Stimulated activated naive CD8-positive, alpha-beta T cell treated with anti-CD3 and anti-CD28 coated beads, Interleukin-15, amount 100 ng/mL, for 72 hours (primary cell): ENCODE results near the gene DNMT1.
"Not testable (repeated sequence)": the region's sequence is repeated elsewhere in the genome, so short reads cannot be mapped to it uniquely, and the experiment has no call there.

Experiments used
- ATAC-seq: fragments of 150-1000 bp; cut with Tn5 transposase; 2 replicates; pipeline ENCODE4 v1.10.0; 2021; ENCODE audit warnings: mild to moderate bottlenecking, moderate library complexity
- DNase-seq, 2 donors: peaks; one replicate each; pipeline ENCODE4 v3.0.0; 2021 to 2022
- H3K27ac Mint-ChIP-seq, 2 donors: one replicate each; pipeline ENCODE4 v1.8.0; 2022; ENCODE audit warnings: mild to moderate bottlenecking in 2 of 2, mixed read lengths in 2 of 2, moderate library complexity in 2 of 2
- H3K27me3 Mint-ChIP-seq: one replicate; pipeline ENCODE4 v1.8.0; 2022; ENCODE audit warnings: mixed read lengths
- H3K4me1 Mint-ChIP-seq: one replicate; pipeline ENCODE4 v1.8.0; 2022; ENCODE audit warnings: mild to moderate bottlenecking, mixed read lengths
- H3K4me3 Mint-ChIP-seq, 2 donors: one replicate each; pipeline ENCODE4 v1.8.0; 2022; ENCODE audit warnings: mild to moderate bottlenecking in 2 of 2, mixed read lengths in 2 of 2, moderate library complexity in 1 of 2
- H3K9me3 Mint-ChIP-seq, 2 donors: one replicate each; pipeline ENCODE4 v1.8.0; 2022; ENCODE audit warnings: mixed read lengths in 2 of 2

Gene DNMT1

DNA sequence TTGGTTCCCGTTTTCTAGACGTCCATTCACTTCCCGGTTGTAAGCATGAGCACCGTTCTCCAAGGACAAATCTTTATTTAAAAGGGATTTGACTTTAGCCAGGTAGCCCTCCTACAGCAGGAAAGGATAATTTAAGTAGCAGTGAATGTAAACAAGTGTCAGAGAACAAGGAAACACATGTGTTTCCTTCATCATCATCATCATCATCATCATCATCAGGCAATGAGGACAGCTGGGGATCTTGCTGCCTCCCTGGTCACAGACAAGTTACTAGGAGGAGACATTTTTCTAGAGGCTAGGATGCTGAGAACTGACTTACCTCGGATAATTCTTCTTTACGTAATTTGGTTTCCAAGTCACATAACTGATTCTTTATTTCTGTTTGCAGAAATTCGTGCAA, 14.3 kb downstream of the DNMT1 start:
- ATAC-seq (no peak), DNase-seq (no peak)
- Mint-ChIP-seq H3K27me3 (no peaks in the 10 kb centered on the region), H3K4me1 (peaks cover 17% of the 10 kb centered on the region), H3K4me3 (no peak overlapping the region), H3K9me3 (no peaks in the 10 kb centered on the region), H3K27ac (no peak overlapping the region)

DNA sequence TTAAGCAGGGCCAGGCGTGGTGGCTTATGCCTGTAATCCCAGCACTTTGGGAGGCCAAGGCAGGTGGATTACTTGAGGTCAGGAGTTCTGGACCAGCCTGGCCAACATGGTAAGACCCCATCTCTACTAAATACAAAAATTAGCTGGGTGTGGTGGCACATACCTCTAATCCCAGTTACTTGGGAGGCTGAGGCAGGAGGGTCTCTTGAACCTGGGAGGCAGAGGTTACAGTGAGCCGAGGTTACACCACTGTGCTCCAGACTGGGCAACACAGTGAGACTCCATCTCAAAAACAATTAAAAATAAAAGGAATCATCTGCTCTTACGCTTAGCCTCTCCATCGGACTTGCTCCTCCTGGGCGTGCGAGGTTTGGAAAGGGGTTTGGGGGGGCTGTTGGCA, 14.7 kb downstream of the DNMT1 start:
- not testable (repeated sequence) for H3K27me3 Mint-ChIP-seq, H3K9me3 Mint-ChIP-seq, H3K4me3 Mint-ChIP-seq, DNase-seq, ATAC-seq
- Mint-ChIP-seq H3K4me1 (peaks cover 17% of the 10 kb centered on the region), H3K27ac (peak overlapping the region in 1 of 2 donors; percentile 42)

DNA sequence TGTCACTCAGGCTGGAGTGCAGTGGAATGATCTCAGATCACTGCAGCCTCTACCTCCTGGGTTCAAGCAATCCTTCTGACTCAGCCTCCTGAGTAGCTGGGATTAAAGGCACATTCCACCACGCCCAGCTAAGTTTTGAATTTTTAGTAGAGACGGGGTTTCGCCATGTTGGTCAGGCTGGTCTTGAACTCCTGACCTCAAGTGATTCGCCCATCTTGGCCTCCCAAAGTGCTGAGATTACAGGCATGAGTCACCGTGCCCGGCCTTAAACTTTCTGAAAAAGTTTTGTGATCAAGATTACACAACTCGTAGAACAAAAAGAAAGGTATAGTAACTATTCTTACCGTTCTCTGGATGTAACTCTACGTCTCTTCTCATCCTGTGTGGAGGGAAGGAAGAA, 21.2 kb downstream of the DNMT1 start:
- ATAC-seq (no peak), DNase-seq (no peak)
- Mint-ChIP-seq H3K4me1 (peaks cover 6% of the 10 kb centered on the region), H3K4me3 (no peak overlapping the region), H3K27ac (no peak overlapping the region), H3K27me3 (no peaks in the 10 kb centered on the region), H3K9me3 (no peaks in the 10 kb centered on the region)

DNA sequence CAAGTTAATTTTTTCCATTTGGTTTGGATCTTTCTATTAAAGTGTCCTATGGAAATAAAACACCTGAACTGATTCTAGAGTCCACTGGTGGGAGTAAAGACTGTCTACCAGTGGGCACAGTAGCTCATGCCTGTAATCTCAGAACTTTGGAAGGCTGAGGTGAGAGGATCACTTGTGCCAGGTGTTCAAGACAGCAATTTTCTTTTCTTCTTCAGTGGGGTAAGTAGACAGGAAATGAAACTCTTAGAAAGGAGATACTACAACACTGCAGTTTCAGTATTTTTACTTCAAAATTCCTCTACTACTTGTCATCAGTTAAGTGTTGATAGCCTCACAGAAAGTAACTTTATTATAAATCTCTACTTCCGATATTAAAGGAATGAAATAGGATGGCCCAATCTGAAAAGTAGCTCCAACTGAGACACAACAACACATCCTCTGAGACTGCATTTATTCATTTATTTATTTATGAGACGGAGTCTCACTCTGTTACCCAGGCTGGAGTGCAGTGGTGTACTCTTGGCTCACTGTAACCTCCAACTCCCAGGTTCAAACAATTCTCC, 26.3 kb downstream of the DNMT1 start:
- ATAC-seq (no peak), DNase-seq (no peak)
- no peak overlapping the region for H3K4me3 Mint-ChIP-seq
- peak overlapping the region in 1 of 2 donors; percentile 83 for H3K27ac Mint-ChIP-seq
- H3K4me1 Mint-ChIP-seq: peaks cover 6% of the 10 kb centered on the region
- H3K9me3 Mint-ChIP-seq: no peaks in the 10 kb centered on the region
- no peaks in the 10 kb centered on the region for H3K27me3 Mint-ChIP-seq

DNA sequence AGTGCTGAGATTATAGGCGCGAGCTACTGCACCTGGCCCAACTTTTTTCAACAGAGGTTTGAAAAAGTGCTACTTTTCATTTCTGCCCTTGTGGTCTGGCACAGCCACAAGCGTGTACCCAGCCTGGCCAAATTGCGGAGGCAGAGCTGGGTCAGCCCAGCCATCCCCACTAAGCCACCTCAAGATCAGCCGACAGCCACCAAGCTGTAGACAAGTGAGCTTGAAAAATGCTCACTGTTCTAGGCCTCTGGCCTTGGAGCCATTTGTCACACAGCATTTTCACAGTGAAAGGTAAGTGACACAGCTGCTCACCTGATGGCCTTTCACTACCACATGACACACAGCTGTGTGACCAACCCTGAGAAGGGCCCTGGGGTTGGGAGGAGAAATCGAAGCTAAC, 27.3 kb downstream of the DNMT1 start:
- Mint-ChIP-seq H3K9me3 (no peaks in the 10 kb centered on the region), H3K27me3 (no peaks in the 10 kb centered on the region), H3K27ac (no peak overlapping the region), H3K4me1 (peaks cover 6% of the 10 kb centered on the region), H3K4me3 (no peak overlapping the region)
- DNase-seq (no peak), ATAC-seq (no peak)

DNA sequence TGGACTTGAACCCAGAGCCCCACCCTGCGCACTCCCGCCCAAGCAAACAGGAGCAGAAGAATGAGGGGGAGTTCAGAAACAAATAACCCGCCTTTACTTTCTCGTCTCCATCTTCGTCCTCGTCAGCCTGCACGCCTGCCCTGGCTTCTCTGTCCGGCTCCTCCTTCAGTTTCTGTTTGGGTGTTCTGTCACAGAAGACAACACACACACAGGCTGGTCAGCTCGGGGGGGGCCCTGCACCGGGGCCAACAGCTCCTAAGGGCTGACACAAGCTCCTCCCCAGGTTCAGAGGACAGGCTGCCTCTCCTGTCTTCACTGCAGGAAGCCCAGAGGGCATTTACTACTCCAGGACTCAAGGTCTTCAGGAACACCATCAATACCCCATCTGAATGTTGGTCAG, 28.3 kb downstream of the DNMT1 start:
- not testable (repeated sequence) for H3K27ac Mint-ChIP-seq, H3K9me3 Mint-ChIP-seq, H3K27me3 Mint-ChIP-seq, ATAC-seq, DNase-seq, H3K4me3 Mint-ChIP-seq, H3K4me1 Mint-ChIP-seq

DNA sequence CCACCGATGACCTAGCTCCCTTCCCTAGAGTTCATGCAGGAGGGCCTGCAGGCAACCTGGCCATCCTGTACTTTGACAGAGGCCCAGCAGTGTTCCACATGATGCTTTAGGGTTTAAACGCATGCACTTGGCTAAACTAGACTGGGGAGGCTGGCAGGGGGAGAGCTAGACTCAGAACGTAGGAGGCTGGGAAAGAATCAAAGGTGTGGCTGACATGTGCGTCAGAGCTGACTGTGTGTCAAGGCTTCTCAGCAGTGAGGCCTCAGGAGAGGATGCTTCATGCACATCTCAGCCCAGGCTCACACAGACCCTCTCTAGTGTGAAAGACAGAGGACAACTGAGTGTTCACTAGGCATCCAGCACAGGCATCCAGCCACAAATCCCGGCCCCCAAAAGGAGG, 28.7 kb downstream of the DNMT1 start:
- no peaks in the 10 kb centered on the region for H3K9me3 Mint-ChIP-seq

DNA sequence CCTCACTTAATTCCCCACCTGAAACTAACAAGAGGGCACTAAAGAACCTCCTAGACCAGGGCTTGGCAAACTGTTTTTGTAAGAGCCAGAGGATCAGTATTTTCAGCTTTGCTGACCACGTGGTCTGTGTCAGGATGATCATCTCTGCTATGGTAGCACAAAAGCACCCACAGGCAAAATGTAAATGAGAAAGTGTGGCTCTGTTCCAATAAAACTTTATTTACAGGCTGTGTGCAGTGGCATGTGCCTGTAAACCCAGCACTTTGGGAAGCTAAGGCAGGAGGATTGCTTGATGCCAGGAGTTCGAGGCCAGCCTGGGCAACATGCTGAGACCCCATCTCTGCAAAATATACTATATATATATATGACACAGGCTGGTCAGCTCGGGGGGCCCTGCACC, 31.2 kb downstream of the DNMT1 start:
- ATAC-seq (no peak), DNase-seq (no peak)
- Mint-ChIP-seq H3K4me3 (no peak overlapping the region), H3K27ac (peak overlapping the region in 1 of 2 donors; percentile 84), H3K27me3 (no peaks in the 10 kb centered on the region), H3K9me3 (no peaks in the 10 kb centered on the region), H3K4me1 (no peaks in the 10 kb centered on the region)

More for the DNA sequence above, 28.7 kb downstream of the DNMT1 start:
- ATAC-seq (no peak), DNase-seq (no peak)
- Mint-ChIP-seq H3K27me3 (no peaks in the 10 kb centered on the region), H3K4me1 (peaks cover 6% of the 10 kb centered on the region), H3K27ac (peak overlapping the region in 1 of 2 donors; percentile 23), H3K4me3 (no peak overlapping the region)

DNA sequence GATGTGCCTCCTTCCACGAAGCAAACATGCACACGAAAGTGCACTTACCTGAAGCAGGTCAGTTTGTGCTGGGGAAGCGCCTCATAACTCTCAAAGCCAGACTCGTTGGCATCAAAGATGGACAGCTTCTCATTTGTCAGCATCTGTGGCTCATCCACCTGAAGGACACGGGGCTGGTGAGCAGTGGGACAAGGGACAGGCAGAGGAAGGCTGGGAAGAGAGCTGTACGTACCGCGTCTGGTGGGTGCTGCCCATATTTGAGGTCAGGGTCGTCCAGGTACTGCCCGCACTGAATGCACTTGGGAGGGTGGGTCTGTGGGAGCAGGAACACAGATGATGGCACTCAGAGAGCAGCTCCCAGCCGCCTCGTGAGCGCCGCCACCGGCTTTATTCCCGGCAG, 35.1 kb downstream of the DNMT1 start:
- Mint-ChIP-seq H3K4me1 (no peaks in the 10 kb centered on the region), H3K27me3 (no peaks in the 10 kb centered on the region), H3K4me3 (no peak overlapping the region), H3K27ac (no peak overlapping the region), H3K9me3 (no peaks in the 10 kb centered on the region)
- ATAC-seq (no peak), DNase-seq (no peak)

DNA sequence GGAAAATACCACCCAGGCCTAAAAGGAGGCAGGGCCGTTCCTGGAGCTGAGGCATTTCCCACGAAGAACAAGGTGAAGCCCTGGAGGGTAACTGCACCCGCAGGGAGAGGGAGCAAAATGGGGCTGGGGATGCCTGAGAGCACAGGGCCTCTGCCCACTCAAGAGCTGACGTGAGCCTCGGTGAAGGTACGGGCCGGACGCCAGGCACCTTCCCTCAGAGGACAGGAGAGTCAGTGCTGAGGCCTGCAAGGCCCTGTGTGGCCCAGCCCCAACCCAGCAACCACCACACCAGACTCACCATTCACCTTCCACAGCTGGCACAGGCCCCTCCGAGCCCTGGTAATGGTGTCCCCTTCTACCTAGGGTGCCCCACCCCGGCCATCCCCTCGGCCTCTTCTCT, 36.3 kb downstream of the DNMT1 start:
- DNase-seq: no peak
- Mint-ChIP-seq H3K4me3 (no peak overlapping the region), H3K4me1 (no peaks in the 10 kb centered on the region), H3K9me3 (no peaks in the 10 kb centered on the region), H3K27ac (peak overlapping the region in 1 of 2 donors; percentile 49), H3K27me3 (no peaks in the 10 kb centered on the region)
- no peak for ATAC-seq

DNA sequence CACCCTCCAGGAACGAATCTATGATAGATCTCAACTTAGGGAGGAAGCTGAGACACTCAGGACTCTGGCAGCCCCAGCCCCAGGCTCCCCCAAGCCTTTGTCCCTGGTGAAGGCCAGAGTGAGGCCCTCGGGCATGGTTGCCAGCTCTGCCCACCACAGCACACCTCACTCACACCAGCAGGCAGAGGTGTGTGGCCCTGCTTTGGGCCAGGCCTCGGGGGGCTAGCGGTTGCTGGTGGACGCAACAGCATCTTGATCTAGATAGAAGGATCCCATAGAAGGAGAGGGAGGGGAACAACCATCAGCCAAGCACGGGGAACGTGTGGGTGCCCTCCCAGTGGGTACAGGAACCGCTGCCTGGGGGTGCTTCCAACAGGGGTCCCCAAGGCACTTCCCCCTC, 36.7 kb downstream of the DNMT1 start:
- H3K9me3 Mint-ChIP-seq: no peaks in the 10 kb centered on the region
- no peaks in the 10 kb centered on the region for H3K27me3 Mint-ChIP-seq
- no peaks in the 10 kb centered on the region for H3K4me1 Mint-ChIP-seq
- no peak overlapping the region for H3K4me3 Mint-ChIP-seq
- no peak for DNase-seq
- H3K27ac Mint-ChIP-seq: peak overlapping the region in 1 of 2 donors; percentile 49
- no peak for ATAC-seq

DNA sequence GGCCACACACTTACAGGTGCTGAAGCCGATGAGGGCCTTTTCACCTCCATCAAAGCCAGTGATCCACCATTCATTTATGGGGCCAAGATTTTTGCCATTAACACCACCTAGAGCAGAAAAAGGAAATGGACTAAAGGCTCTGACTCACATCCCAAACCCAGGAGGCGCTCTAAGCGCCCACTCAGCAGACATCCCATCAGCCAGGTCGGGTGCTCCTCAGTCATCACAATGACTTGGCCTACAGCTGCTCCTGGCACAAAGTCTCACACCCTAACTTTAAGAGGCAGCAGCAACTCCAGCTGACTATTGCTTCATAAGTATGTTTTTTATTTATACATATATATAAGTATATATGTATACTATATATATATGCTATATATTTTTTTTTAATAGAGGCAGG, 38.9 kb downstream of the DNMT1 start:
- no peak overlapping the region for H3K27ac Mint-ChIP-seq
- no peak for ATAC-seq

DNA sequence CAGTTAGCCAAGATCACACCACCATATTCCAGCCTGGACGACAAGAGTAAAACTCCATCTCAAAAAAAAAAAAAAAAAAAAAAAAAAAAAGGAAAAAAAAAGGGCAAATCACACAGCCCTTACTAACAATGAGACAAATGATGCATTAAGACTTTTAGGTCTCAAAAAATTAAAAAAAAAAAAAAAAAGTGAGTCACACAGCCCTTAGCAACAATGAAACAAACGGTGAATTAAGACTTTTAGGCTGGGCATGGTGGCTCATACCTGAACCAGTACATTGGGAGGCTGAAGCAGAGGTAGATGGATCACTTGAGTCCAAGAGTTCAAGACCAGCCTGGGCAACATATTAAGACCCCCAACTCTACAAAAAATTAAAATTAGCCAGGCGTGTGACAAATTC, 42.7 kb downstream of the DNMT1 start:
- DNase-seq: no peak
- peak; percentile 26 for ATAC-seq
- Mint-ChIP-seq H3K27me3 (no peaks in the 10 kb centered on the region), H3K9me3 (no peaks in the 10 kb centered on the region), H3K4me1 (peaks cover 11% of the 10 kb centered on the region), H3K27ac (peak overlapping the region in 1 of 2 donors; percentile 76), H3K4me3 (no peak overlapping the region)

More for the DNA sequence above, 38.9 kb downstream of the DNMT1 start:
- no peak overlapping the region for H3K4me3 Mint-ChIP-seq
- no peaks in the 10 kb centered on the region for H3K27me3 Mint-ChIP-seq
- no peaks in the 10 kb centered on the region for H3K9me3 Mint-ChIP-seq
- H3K4me1 Mint-ChIP-seq: no peaks in the 10 kb centered on the region
- no peak for DNase-seq

DNA sequence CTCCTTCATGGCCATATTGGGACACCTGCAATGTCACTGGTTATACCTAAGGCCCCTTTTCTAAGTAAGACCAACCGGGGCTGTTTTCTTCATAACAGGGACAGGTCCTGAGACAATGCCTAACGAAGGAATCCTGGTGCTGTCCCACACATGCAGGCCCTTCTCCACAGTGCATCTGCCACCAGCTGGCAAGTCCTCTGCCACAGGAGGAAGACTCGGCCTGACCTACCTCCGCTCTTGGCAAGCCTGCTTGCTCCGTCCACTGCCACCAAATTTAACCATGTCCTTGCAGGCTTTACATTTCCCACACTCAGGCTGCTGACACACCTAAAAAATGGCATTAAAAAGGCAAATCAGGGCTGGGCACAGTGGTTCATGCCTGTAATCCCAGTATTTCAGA, 43.2 kb downstream of the DNMT1 start:
- no peak for ATAC-seq
- Mint-ChIP-seq H3K4me3 (no peak overlapping the region), H3K9me3 (no peaks in the 10 kb centered on the region), H3K4me1 (peaks cover 12% of the 10 kb centered on the region), H3K27me3 (no peaks in the 10 kb centered on the region), H3K27ac (no peak overlapping the region)
- no peak for DNase-seq

DNA sequence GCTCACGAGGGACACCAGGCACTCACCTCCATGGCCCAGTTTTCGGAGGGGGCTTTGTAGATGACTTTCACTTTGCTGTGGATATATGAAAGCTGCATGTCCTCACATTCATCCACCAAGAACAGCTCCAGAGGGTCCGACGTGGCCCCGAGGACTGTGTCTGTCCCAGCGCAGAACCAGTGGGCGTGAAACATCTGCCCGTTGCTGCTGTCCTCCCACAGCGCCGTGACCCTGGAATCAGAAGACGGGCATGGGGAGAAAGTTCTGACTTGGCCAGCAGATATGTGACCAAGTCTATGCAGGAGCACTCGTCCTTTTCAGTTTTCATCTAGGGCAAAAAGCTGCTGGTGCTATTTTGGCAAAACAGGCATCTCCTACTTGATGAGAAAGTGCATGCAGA, 45.3 kb downstream of the DNMT1 start:
- H3K4me1 Mint-ChIP-seq: peaks cover 33% of the 10 kb centered on the region
- H3K27ac Mint-ChIP-seq: no peak overlapping the region
- no peaks in the 10 kb centered on the region for H3K27me3 Mint-ChIP-seq
- no peaks in the 10 kb centered on the region for H3K9me3 Mint-ChIP-seq
- ATAC-seq (no peak), DNase-seq (no peak)
- no peak overlapping the region for H3K4me3 Mint-ChIP-seq

DNA sequence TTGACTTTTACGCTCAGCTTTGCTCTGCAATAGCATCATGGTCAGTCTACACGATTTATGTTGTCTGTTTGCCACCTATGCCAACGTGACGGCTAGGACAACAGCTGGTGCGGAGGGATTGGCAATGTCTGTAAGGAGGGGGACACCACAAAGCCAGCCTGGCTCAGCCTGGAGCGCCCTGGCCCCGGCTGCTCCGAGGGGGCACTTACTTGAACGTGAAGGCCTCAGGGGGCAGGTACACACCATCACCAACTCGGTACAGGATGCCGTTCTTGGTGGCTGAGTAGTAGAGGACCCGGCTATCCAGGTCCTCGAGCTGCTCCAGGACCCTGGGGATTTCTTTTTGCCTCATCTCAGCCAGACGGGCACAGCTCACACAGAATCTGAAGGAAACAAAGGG, 48.6 kb downstream of the DNMT1 start:
- Mint-ChIP-seq H3K9me3 (no peaks in the 10 kb centered on the region), H3K27ac (peak overlapping the region; percentile 44 to 86), H3K27me3 (no peaks in the 10 kb centered on the region), H3K4me3 (no peak overlapping the region), H3K4me1 (peaks cover 62% of the 10 kb centered on the region)
- ATAC-seq (no peak), DNase-seq (no peak)

DNA sequence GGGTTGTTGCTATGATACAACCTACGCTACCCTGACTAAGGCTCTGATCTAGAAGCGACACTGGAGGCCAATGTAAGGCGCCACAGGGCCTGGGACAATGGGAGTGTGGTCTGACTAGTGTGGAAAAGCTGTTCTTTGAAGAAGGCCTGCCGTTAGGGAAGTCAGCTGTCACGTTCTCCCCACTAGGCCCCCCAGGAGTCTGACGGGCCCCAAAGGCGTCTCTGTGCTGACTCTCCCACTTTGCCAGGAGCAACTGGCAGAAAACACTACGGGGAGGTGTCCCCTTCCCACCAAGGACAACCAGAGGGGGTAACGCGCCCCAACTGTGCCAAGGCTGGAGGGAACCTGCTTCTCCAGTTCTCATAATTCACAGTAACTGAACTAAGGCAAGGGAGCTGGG, 49.7 kb downstream of the DNMT1 start:
- ATAC-seq: no peak
- no peak for DNase-seq
- H3K4me3 Mint-ChIP-seq: no peak overlapping the region
- H3K4me1 Mint-ChIP-seq: peaks cover 57% of the 10 kb centered on the region
- peak overlapping the region; percentile 20 to 63 for H3K27ac Mint-ChIP-seq
- H3K9me3 Mint-ChIP-seq: no peaks in the 10 kb centered on the region
- no peaks in the 10 kb centered on the region for H3K27me3 Mint-ChIP-seq
